ENCODE results near the gene GTF2F2.

- TF ChIP-seq GATA3 (IDR thresholded peaks at IDR 0.05; ENCODE audit: low read depth, low read length) (no peak), GATA2 (IDR thresholded peaks at IDR 0.05; ENCODE audit: low read depth, low read length) (no peak)
These were observed 175.2 kb downstream of the GTF2F2 start for GRCh38 chr13:45295536-45295935.

Measured in SH-SY5Y (cell line).